HG03045 (cell line): Measurements from ENCODE around the gene PIK3C2A.

Experiments used
- ATAC-seq: cut with Tn5 transposase; IDR thresholded peaks from one replicate; pipeline ENCODE4 v1.9.1; 2021; ENCODE audit warnings: mild to moderate bottlenecking, moderate library complexity; ENCODE audit not compliant: unreplicated experiment

Gene PIK3C2A

GRCh38 chr11:17161515-17161914 lies 46.3 kb downstream of the PIK3C2A start:
- no peak for ATAC-seq

- no peak for ATAC-seq
These were observed 48.3 kb downstream of the PIK3C2A start for GRCh38 chr11:17159441-17159840.
